ENCODE data around the gene PPM1A.
"Not testable (repeated sequence)": the region's sequence is repeated elsewhere in the genome, so short reads cannot be mapped to it uniquely, and the experiment has no call there.

Gene PPM1A

DNA sequence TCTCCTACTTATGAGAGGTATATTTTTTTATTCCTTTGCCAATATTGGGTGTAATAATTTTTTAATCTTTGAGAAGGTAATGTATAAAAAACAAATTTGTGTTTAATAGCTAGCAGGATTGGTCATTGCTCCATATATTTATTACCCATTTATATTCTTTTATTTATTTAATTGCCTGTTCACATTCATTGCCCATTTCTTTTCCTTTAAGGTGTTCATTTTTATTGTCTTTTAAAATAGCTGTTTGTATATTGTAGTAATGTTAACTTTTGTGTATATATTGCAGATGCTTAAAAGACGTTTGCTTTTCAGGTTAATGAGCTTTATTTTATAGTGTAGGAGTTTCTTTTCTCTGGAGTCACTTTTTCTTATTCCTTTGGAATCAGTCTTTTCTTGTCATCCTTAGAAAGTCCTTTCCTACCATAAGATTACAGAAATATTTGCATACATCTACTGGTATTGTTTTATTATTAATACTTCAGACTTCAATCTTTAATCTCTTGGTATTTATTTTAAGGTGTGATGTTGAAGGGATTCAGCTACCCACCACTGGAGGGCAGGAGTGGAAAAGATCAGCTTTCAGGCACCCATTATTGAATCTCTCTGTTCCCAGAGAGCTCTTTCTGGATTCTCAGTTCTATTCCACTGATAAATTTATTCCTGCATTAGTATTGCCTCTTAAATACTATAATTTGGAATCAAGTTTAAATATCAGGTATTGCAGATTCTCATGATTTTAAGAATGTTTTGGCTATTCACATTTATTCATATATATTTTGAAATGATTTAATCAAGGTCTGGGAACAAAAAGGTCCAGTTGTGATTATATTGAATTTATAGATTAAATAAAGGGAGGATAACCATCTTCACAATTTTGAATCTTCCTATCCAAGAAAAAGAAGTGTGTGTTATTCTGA lies 17.3 kb downstream of the PPM1A start:
- DNase-seq (ENCODE audit: low spot score): peak; percentile 48

DNA sequence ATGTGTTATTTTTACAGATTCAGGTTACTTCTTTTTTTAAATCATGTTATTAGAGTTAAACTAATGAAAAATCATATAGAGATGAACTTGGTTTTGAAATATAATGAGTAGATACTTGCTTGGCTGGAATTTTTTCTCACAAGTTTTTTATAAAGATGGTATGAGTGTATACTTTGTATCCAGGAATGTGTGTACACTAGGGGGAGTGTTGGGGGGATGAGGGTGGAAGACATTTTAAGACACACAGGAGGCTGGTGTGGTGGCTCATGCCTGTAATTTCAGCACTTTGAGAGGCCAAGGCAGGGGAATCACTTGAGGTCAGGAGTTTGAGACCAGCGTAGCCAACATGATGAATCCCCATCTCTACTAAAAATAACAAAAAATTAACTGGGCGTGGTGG lies 23.2 kb downstream of the PPM1A start:
- no peak for DNase-seq (ENCODE audit: low spot score)

DNA sequence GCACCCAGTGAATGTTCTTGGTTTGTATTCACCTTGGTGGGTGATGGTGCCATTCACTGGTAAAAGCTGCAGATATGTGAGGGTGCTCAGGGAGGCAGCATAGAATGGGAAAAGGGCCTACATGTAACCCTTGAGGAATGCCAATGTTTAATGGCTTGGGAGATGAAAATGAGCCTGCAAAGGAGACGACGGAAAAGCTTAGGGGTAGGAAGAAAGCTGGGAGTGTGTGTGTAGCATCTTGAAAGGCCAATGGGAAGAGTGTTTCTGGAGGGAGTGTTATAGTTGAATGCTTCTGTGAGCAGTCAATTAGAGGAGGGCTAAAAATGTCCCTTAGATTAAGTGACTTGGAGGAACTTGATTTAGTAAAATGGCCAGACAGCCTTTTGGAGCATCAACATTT lies 24.9 kb downstream of the PPM1A start:
- no peak for DNase-seq (ENCODE audit: low spot score)

DNA sequence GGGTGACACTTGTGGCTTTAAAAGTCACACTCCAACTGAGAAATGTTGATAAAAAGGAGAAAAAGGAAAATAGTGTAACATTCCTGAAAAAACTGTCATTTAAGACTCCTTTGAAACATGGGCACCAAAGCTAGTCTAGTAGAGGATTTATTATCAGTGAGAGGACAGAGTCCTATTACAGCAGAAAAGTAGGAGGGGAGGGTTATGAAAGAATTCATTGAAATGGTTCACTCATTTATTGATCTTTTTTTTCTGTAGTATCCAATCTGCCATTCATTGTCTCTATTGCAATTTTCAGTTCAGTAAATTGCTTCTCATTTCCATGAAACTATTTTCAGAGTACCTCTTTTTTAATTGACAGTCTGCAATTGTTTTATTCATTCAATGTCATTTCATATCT lies 25.4 kb downstream of the PPM1A start:
- DNase-seq (ENCODE audit: low spot score): no peak

DNA sequence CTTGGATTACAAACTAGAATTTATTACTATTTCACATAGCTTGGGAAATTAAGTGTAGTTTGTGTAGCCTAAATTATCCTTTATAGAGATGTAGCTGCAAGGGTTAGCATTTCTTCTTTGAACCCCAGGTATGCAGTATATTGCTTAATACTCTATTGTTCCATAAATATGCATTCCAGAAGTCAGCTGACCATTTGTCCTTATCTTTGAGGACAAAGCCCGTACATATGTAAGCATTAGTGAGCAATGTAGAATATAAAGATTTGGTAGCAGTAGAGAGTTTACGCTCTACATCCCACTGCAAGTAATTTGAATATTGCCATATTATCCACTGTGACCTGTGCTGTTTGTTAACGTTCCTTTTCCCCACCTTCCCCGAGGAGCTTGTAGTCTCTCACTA lies 26.9 kb downstream of the PPM1A start:
- no peak for DNase-seq (ENCODE audit: low spot score)

DNA sequence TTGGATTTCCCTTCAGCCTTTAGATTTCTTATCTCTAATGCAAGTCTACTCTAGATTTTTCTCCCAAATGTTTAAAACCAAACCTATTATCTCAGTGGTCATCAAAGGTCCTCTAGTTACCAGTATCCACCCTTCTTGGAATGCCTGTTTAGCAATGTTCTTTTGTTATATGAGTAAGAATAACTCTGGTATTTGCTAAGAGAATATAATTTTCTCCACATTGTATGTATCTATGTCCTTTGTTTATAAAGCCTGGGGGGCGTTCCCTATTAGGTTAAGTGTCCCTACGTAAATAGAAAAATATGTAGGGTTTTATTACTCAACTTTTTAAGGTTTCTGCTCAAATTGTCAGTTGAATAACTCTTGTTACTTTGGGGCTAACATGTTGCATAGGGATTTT lies 27.3 kb downstream of the PPM1A start:
- DNase-seq (ENCODE audit: low spot score): no peak

DNA sequence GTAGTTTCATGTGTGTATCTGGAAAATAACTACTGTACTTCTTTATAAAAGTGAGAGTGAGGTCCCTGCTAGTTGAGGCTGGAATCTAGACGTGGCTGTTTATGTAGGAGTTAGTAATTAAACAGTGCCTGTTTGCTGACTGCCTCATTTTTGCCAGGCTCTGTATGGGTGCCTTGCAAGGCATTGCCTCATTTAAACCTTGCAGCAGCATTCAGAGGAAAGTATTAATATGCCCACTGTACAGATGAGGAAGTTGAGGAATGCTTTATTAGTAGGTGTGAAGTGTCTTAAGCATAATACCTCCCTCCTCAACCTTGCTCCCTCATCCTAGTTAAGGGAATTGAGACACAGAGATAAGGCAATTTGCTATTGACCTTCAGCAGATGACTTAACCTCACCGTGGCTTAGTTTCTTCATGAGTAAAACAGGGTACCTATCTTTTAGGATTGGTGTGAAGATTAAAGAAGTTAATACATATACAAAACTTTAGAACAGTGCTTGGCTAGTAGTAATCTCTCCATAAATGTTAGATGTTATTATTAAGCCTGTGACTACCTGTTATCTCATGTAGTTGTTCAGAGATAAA lies 28.7 kb downstream of the PPM1A start:
- DNase-seq (ENCODE audit: low spot score): no peak

DNA sequence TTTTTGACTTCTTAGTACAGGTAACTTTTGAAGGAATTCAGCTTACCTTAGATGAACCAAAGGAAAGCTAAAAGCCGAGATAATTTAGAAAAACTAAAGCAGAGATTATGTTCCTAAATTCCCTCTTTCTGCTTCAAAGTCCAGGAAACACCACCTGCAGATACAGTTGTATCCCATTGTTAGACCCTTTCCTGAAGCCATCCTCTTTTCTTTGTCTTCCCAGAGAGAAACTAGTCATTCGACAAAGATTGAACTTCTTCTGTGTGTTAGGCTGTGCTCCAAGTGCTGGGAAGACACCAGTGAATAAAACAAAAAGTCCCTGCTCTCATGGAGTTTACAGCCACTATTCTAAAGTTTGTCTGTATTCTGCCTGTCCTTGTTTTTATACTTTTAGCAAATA lies 29.3 kb downstream of the PPM1A start:
- no peak for DNase-seq (ENCODE audit: low spot score)

DNA sequence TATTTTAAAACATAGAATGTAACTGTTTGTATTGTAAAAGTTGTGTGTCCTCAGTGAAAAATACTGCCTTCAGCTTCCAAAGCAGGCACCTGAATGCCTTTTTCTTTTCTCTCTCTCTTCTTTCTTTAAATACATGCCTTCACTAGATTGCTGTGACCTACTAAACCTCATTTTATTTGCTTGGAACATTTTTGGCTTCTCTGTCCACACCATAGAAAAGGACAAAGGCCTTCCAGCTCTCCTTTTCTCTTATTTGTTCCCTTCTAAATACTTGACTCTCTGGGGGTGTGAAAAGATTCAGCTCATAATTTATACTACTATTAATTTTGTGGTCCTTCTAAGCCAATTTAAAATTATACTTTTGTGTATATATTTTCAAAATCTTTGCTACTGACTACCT lies 38.4 kb downstream of the PPM1A start:
- DNase-seq (ENCODE audit: low spot score): no peak

DNA sequence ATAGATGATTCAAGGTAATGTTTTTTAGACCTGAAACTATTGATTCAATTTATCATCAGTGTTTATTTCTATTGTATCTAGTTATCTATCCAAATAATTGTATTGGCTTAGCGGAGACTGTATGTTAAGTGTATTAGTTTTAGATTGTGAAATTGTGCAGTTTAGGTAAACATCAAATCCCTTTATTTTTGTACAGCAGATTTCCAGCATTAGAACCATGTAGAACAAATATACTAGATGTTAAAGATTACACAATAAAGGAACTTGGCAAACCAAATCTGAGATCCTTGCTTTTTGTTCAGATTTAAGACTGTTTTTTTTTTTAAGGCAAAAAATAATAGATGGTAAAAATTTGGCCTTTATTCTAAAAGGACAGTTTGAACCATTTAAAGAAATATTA lies 39.3 kb downstream of the PPM1A start:
- DNase-seq (ENCODE audit: low spot score): no peak

DNA sequence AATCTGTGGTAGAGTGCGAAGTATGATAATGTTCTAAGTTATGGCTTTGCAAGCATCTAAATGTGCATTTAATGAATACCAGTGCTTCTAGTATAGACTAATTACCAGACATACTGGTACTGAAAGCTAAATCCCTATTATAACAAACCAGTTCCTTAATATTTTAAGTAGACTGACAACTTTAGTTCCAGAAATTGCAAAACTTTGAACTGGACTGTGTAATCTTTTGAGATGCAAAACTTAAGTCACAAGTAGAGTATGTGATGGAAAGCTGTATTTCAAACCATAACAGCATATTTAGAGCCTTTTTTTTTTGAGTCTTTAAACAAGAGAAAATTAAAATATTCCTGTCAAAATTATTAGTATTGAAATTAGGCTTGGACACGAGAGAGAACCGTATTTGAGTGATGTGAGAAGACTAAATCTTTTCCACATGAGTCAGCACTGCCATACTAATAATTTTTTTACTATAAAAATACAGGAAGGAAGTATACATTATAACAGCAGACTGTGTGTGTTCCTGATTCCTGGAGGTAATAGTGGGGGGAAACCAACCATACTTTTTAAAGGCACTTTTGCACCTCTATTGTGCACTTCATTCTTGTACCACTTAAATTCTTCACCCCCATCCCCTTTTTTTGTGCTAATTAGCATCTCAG lies 45.5 kb downstream of the PPM1A start:
- no peak for DNase-seq (ENCODE audit: low spot score)

DNA sequence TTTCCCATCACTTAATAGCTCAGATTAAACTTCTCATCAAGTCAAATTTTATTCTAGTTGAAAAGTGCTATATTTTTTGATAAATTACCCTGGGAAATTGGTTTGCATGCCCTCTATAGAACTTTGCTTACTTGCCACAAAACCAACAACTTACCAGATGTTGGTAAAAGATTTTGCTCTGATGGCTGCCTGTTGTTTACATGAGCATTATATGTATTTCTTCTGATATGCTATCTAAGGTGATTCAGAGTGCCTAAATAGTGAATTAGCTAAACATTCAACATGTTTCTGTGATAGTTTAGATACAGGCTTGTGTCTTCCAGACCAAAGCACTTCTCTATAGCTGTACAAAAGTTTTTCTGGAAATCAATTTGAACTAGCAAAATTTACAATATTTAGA lies 51.0 kb downstream of the PPM1A start:
- peak; percentile 31 for DNase-seq (ENCODE audit: low spot score)

DNA sequence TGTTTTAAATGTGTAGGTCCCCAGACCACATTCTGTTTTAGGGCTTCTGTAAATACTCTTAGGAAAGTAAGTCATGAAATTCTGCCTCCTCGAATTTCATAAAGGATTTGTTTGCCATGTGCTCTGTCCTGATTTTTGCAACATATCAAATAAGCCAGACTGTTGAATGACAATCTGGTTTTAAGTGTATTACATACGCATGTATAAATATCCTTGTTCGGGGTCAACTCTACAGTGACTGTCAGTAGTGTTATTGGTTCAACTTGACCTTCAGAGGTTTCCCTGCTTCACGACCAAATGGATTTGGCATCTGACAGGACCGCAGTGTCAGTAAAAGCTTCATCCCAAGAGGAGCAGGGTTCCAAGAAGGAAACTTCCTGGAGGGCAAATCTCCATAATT lies 52.7 kb downstream of the PPM1A start:
- no peak for DNase-seq (ENCODE audit: low spot score)

DNA sequence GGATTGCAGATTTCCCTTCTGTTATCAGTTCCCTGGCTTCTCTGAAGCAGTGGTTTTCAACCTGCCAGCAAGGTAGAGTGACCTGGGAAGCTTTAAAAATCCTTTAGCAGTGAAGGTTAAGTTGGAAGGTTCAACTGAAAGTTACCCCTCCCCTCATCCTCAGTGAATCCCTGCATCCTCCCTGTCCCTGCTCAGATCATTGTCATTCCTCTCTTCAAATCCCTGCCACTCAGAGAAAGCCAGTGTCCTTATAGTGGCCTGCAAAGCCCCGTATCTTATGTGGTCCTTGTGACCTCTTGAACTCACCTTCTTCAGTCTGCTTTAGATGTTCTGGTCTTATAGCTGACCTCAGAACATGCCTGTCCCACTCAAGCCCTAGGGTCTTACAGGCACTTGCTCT lies 53.6 kb downstream of the PPM1A start:
- no peak for DNase-seq (ENCODE audit: low spot score)

DNA sequence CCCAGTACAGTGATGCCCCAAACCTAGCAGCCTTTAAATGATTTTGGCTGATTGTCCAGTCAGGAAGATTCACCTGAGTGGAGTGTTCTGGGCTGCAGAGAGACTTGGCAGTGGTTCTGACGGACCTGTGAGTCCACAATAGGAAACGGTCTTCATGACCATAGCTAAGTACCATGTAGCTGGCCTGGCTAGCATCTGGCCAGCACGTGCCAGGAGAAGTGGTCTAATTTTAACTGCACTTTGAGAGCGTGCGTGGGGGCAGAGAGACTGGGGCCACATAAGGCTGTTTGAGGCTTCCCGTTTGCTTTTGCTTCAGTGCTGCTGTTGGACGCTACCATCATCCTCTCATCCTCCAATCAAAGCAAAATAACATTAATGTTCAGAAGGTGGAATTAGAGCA lies 54.7 kb downstream of the PPM1A start:
- no peak for DNase-seq (ENCODE audit: low spot score)

DNA sequence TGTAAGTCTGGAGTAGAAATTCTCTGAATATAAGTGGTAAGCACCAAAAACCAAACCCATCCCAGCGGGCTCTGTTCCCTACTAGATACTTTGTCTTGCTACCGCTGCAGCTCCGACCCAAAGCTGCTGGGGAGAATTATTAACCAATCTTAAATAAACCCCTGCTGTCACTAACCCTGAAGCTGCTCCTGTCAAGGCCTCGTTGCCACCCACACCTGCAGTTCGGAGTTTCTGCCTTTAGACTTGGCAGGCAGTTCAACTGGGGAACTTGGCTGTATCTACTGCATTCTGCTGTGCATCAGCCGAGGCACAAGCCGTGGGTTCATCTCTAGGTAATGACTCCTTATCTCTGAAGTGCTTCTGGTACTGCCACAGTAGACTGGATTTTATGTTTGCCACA lies 55.5 kb downstream of the PPM1A start:
- DNase-seq (ENCODE audit: low spot score): no peak

DNA sequence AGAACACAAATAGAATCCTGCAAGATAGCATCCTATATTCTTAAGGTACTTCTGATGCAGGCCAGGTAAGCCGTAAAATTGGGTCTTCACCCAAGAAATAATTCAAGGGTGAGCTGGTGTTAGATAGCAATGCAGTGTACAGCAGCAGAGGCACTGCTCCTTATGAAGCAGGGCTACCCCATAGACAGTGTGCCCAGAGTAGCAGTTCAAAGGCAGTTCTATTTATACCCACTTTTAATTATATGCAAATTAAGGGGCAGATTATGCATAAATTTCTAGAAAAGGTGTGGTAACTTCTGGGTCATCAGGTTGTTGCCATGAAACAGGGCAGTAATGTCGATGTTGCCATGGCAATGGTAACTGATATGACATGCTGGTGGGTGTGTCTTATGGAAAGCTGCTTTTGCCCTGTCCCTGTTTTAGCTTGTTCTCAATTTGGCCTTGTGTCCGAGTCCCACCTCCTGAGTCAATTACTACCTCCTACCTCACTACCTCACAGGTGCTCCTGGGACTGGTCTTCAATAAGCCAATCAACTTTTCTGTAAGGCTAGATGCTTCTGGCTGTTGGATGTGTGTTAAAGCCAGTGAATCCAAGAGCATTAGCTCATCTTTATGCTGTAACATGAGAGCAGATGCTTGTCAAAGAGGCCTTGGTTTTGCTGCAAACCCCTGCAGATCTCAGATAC lies 61.0 kb downstream of the PPM1A start:
- peak; percentile 23 for DNase-seq (ENCODE audit: low spot score)

DNA sequence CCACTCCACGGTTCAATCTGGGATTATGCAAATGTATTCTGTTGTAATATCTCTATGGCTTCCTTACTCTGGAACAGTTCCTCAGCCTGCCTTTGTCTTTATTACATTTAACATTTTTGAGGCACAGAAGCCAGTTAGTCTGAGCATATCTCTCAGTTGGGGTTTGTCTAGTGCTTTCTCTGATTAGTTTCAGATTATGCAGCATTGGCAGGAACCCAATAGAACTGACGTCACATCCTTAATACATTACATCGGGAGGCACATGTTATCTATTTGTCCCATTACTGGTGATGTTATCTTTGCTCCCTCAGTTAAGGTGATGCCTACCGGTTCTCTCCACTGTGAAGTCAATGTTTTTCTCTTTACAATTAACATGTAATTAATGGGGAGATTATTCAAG lies 62.4 kb downstream of the PPM1A start:
- DNase-seq (ENCODE audit: low spot score): peak; percentile 26

DNA sequence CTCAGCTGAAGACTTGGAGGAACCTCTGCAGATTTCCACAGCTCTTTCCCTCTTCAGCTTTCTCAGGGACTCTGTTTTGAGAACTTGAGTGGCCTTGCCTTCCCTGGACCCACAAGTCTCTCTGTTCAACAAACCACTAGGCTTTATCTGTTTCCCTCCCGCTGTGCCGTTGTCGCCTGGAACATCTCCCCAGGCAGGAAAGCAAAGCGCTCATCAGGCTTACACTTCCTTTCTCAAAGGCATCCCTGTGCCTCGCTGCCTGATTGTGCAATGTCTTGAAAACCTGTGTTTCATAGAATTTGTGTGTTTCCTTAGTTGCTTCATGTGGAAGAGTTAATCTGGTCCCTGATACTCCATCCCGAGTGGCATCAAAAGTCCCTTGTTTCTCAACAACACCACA lies 64.1 kb downstream of the PPM1A start:
- DNase-seq (ENCODE audit: low spot score): no peak

DNA sequence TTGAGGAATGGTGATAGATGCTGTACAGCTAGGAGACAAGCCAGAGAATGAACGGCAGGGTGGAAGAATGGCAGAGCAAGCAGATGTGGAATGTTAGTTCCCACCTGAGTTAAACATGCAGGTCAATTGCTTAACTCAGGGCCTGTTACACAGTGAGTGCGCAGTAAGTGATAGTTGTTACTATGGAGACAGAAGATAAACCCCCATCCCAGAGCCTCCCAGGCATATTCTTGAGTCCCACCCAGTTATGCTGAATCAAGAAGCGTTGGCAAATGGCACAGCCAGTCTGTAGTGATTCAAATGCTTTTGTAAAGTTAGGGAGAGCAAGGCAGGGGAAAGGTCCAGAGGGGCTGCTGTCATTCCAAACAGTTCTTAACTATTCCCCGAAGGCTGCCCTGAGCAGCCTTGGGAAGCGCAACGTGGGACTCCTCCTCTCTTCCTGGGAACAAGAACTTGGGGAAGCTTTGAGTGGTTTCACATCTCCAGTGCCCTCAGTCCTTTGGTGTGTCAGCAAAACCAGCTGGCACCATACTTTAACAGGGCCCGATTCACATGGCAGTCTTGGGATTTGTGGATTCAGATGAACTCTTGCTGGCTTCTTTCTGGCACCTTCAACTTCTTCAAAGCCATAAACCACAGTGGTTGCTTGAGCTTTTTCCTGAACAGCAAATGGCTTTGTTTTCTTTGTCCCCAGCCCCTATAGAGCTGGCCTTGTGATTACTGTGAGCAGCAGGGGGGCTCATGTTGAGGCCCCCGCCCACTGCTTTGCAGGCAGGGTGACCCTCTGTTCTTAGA lies 66.4 kb downstream of the PPM1A start:
- no peak for DNase-seq (ENCODE audit: low spot score)

DNA sequence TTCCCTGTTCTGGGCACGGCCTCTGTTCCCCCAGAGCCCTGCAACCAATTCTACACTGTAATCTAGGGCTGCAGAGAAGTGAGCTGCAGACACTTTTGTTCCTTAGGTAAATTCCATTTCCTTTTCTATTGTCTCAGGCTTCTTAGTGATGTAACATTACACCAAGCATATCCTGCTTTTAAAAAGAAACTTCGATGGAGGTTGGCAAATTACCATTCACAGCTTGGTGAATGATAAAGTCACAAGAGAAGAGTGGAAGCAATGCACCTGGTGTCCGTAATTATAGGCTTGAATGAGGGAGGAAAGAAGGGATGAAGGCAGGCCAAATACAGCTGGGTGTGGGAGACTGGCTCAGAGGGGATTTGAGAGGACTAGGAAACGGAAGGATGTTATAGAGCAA lies 68.6 kb downstream of the PPM1A start:
- DNase-seq (ENCODE audit: low spot score): no peak

DNA sequence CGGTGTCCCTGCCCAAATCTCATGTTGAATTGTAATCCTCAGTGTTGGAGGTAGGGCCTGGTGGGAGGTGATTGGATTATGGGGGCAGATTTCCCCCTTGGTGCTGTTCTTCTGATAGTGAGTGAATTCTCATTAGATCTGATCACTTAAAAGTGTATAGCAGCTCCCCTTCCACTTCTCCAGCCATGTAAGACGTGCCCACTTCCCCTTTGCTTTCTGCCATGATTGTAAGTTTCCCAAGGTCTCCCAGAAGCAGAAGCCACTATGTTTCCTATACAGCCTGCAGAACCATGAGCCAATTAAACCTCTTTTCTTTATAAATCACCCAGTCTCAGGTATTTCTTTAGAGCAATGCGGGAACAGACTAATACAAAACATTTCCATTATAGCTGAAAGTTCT lies 71.8 kb downstream of the PPM1A start:
- DNase-seq (ENCODE audit: low spot score): not testable (repeated sequence)
